Stimulated activated CD8-positive, alpha-beta memory T cell treated with anti-CD3 and anti-CD28 coated beads, Interleukin-15, amount 100 ng/mL, for 4 hours (primary cell): Measurements from ENCODE around the gene PAWR.
"Not testable (repeated sequence)": the region's sequence is repeated elsewhere in the genome, so short reads cannot be mapped to it uniquely, and the experiment has no call there.

Experiments
- DNase-seq, 2 donors: peaks; one replicate each; pipeline ENCODE4 v3.0.0-alpha.2; 2020; ENCODE audit warnings: low read depth in 2 of 2

The PAWR gene

DNA sequence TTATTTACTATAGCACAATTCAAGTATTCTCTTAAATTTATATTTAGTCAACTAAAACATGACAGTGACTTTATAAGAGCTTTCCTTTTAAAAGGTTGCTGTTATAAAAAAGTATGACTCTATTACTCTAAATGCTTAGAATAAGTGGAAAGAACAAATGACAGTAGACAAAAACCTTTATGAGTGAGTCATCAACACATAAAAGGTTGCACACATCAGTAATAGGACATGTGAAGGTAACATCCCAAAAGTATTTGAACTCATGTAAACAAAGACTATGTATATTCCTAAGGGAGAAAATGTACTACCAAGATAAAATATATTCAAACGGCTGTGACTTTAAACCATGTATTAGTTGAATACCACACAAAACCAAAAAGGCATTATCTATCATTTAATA, 98.8 kb downstream of the PAWR start:
- DNase-seq = no peak

GRCh38 chr12:79590751-79591150, 100.0 kb downstream of the PAWR start:
- no peak for DNase-seq

- DNase-seq = no peak
These were observed 103.4 kb downstream of the PAWR start for GRCh38 chr12:79587368-79587767.

GRCh38 chr12:79585147-79585546, 105.6 kb downstream of the PAWR start:
- no peak for DNase-seq

- no peak for DNase-seq
These were observed 116.9 kb downstream of the PAWR start for GRCh38 chr12:79573820-79574219.

DNA sequence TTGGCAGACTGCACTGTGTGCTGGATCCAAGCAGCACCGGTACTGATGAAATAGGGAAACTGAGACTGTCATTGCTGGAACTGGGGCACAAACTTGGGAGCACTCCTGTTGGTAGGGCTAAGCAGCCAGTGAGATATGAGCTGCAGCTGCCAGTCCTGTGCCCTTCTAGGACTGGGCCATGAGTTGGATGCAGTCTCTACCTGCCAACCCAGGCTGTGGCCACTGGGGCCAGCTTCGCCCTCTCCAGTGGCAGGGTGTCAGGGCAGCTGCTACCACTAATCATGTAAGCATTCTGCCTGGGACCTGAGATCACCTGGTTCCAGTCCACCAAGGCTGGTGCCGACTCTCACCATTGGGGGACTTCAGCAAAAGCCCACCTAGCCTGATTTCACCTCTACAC, 121.1 kb downstream of the PAWR start:
- no peak for DNase-seq

- no peak for DNase-seq
These were observed 123.6 kb downstream of the PAWR start for GRCh38 chr12:79567175-79567563.

DNA sequence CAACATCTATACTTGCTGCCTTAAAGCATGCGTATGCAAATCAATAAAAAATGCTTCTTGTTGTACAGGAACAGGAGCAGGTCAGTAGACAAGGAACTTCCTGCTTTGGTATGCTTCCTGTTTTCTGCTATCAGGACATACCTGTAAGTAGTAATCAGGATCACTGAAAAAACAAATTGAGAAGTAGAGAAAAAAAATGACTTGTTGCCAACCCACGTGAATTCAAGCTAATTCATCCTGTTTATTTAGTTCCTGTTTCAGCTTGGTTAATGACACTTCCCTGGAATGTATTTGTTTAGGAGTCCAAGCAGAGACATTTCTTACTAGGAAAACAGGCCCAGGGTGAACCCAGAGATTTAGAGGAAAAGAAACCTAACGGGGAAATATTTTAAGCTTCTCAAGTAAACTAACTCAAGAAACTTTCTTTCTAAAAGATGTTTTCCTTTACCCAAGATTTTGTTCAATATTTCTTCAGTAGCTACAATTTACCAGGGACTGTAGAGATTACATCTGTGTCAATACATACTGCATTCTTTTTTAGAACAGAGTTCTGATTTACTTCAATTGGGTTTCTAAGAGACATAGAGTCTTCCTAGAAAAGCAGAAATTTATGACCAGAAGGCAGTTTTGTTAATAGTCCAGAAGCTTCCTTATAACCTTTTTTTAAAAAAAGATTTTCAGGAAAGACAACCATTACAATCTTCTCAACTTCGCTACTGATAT, 124.2 kb downstream of the PAWR start:
- DNase-seq = no peak

GRCh38 chr12:79564727-79565350, 125.9 kb downstream of the PAWR start:
- DNase-seq = not testable (repeated sequence)

DNA sequence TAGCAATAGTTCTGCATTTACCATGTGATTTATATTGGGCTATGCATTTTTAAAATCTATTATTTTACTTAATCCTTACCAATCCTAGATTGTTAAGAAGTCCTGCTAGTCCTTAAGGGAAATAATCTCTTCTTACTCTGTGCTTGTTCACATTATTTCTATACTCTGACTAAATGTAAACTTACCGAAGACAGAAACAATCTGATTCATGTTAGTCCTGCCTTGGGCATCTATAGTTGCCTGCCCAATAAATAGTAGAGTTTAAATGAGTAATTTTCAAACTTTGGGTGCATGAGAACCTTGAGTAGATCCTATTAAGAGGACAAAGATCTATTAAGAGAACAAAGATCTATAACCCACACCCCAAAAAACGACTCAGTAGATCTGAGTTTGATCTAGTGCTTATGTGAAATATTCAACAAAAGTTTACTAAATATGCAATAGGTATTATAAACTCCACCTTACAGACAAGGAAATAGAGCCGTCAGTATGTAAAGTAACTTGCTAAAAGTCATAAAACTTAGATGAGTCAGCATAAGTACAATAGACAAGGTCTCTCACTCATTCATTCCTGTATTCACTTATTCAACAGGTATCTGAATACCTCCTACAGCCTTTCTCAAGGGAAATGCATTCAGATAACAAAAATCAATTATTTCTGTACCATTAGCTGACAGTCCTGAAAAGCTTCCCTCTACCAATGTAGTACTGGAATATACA, 127.6 kb downstream of the PAWR start:
- no peak for DNase-seq

DNA sequence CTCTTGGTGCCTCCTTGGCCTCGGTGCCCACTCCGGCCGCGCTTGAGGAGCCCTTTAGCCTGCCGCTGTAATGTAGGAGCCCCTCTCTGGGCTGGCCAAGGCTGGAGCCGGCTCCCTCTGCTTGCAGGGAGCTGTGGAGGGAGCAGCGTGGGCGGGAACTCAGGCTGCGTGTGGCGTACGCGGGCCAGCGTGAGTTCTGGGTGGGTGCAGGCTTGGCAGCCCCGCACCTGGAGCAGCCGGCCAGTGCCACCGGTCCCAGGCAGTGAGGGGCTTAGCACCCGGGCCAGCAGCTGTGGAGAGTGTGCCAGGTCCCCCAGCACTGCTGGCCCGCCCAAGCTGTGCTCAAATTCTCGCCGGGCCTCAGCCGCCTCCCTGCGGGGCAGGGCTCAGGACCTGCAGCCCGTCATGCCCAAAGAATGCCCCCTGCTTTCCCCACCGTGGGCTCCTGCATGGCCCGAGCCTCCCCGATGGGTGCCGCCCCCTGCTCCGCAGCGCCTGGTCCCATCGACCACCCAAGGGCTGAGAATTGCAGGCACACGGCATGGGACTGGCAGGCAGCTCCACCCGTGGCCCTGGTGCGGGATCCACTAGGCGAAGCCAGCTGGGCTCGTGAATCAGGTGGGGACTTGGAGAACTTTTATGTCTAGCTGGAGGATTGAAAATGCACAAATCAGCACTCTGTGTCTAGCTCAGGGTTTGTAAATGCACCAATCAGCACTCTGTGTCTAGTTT, 129.2 kb downstream of the PAWR start:
- DNase-seq = no peak

DNA sequence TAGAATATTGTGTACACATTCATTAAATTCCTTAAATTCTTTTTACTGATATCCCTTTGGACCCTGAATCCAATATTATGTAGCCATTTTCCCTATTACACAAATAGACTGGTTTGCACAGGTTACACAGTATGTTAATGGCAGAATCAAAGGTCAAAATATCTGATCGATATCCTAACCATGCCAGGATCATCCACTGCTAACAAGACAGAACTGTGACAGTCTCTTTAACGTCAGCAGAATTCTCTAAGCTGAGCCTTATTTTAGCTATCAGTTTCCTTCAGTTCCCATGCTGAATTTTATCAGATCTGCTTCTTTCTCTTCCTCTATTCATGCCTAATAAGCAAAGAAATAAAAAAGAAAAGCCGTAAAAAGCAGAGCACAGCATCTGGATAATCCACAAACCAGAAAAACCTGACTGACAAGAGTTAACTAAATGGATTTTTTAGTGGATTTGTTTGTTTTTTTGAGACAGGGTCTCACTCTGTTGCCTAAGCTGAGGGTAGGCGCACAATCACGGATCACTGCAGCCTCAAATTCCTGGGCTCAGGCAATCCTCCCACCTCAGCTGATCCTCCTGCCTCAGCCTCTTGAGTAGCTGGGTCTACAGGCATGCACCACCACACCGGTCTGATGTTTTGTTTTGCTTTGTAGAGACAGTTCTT, 130.4 kb downstream of the PAWR start:
- DNase-seq = no peak

DNA sequence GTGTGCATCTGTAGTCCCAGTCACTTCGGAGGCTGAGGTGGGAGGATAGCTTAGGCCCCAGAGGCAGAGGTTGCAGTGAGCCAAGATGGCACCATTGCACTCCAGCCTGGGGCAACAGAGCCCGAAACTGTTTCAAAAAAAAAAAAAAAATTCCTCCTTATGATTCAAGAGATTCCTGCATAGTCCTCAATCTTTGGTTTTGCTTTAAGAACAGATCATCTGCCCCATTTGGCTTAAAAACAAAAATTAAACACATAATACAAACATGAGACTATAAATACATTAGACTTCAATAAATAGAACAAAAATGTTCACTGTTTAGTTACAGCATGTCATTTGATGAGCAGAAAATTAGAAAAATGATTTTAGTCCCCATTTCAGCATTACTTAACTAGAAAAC, 131.2 kb downstream of the PAWR start:
- DNase-seq = no peak

GRCh38 chr12:79558924-79559469, 131.8 kb downstream of the PAWR start:
- DNase-seq = no peak

GRCh38 chr12:79557690-79558315, 133.0 kb downstream of the PAWR start:
- DNase-seq = no peak

GRCh38 chr12:79555028-79555925, 135.5 kb downstream of the PAWR start:
- DNase-seq = no peak

- no peak for DNase-seq
These were observed 136.7 kb downstream of the PAWR start for GRCh38 chr12:79553863-79554574.

DNA sequence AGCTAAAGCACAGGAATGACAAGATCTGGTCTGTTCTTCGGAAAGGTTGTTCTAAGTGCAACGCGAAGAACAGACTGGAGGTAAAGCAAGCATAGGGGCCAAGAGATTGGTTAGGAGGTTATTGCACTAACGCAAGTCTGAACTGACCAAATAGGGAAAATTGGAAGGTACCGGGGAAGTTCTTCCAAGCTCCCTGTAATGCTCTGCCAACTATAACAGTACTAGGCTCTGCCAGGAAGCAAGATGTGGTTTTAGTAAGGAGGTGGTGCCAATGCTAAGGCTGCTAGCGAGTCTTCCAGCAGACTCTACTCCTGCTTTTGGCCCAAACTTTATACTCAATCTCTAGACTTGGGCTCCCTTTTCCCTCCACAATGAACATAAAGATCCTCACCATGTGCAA, 138.6 kb downstream of the PAWR start:
- no peak for DNase-seq

DNA sequence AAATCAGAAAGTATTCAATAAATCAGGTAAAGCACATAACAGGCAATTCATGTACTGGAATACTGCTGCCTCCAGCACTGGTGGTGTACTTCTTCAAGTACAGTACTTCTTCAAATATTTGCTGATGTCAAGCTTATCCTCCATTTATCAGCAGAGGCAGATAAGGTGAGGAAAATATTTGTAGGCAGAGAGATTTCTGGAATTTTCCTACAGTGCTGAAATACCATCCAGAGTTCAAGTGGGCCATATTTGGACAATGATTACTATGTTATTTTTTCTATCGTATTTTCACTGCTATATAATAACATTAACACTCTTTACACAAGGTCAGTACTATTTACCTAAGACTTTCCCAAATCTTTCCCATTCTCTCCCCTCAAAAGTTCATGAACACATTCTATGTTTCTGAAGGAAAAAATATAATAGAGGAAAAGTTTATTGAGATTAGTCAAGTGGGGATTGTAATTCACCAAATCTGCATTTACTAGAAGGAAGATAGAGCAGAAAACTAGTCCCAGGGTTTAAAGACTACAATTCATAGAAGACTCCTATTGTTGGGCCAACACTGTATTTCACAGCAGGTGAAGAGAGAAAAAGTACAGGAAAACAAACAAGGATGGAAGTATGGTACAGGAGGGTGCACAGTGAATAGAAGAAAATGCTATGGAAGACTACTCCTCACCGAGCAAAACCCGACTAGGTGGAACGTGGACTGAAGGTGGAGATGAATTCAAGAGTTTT, 141.1 kb downstream of the PAWR start:
- no peak for DNase-seq
